Neural cell (in vitro differentiated cells): ENCODE measurements around the gene PPM1H. TPM values are rescaled to one million over a fixed set of nuclear protein-coding genes. Genes with fewer than 3 reads are reported as not detected.

Experiments
- H2AFZ ChIP-seq: fragments of 200-600, 300-800 bp; sonication (generic), shearing (Covaris generic); 2 replicates; pipeline ENCODE4 v1.6.0; 2014; ENCODE audit warnings: low read depth, mild to moderate bottlenecking, antibody characterized with exemption, low read length, moderate library complexity
- H3F3A ChIP-seq: fragments of 200-600 bp; shearing (Covaris generic); 2 replicates; pipeline ENCODE4 v1.6.1; 2016; ENCODE audit warnings: mild to moderate bottlenecking, moderate library complexity, mixed read lengths, antibody characterized with exemption, low read length; ENCODE audit not compliant: insufficient read depth, poor library complexity, severe bottlenecking
- H3K27ac ChIP-seq: fragments of 200-600, 300-800 bp; sonication (generic), shearing (Covaris generic); 2 replicates; pipeline ENCODE4 v1.5.1; 2014; ENCODE audit warnings: mild to moderate bottlenecking, low read length, moderate library complexity
- H3K27me3 ChIP-seq: fragments of 300-800, 200-600 bp; sonication (generic), shearing (Covaris generic); 2 replicates; pipeline ENCODE4 v1.6.0; 2014; ENCODE audit warnings: mild to moderate bottlenecking, low read depth, low read length, moderate library complexity; ENCODE audit not compliant: insufficient read depth
- H3K36me3 ChIP-seq: fragments of 300-800, 200-600 bp; sonication (generic), shearing (Covaris generic); 2 replicates; pipeline ENCODE4 v1.5.1; 2014; ENCODE audit warnings: mild to moderate bottlenecking, antibody characterized with exemption, low read length, moderate library complexity; ENCODE audit not compliant: insufficient read depth
- H3K4me2 ChIP-seq: fragments of 300-800, 200-600 bp; sonication (generic), shearing (Covaris generic); 2 replicates; pipeline ENCODE4 v1.6.0; 2014; ENCODE audit warnings: mild to moderate bottlenecking, low read length
- H3K4me3 ChIP-seq: fragments of 300-800, 200-600 bp; sonication (generic), shearing (Covaris generic); 2 replicates; pipeline ENCODE4 v1.5.1; 2014; ENCODE audit warnings: mild to moderate bottlenecking, low read length, moderate library complexity
- H3K79me2 ChIP-seq: fragments of 200-600 bp; shearing (Covaris generic); replicated peaks from 2 replicates; pipeline ENCODE4 v1.6.0; 2014; ENCODE audit warnings: mild to moderate bottlenecking, low read length, moderate library complexity; ENCODE audit not compliant: insufficient read depth
- H3K9ac ChIP-seq: fragments of 300-800, 200-600 bp; sonication (generic), shearing (Covaris generic); 2 replicates; pipeline ENCODE4 v1.6.1; 2016; ENCODE audit warnings: mild to moderate bottlenecking, low read length, mixed read lengths
- H3K9me2 ChIP-seq: fragments of 200-600 bp; shearing (Covaris generic); 2 replicates; pipeline ENCODE4 v1.6.1; 2016; ENCODE audit warnings: mild to moderate bottlenecking, low read length, mixed read lengths; ENCODE audit not compliant: insufficient read depth
- H3K9me3 ChIP-seq: fragments of 200-600, 300-800 bp; sonication (generic), shearing (Covaris generic); 2 replicates; pipeline ENCODE4 v1.6.1; 2016; ENCODE audit warnings: mild to moderate bottlenecking, mixed run types, low read length, moderate library complexity, mixed read lengths
- H4K20me1 ChIP-seq: fragments of 200-600 bp; shearing (Covaris generic); 2 replicates; pipeline ENCODE4 v1.6.1; 2016; ENCODE audit warnings: mild to moderate bottlenecking, mixed run types; ENCODE audit not compliant: insufficient read depth
- EP300 ChIP-seq: fragments of 450-650 bp; conservative IDR thresholded peaks from 2 replicates; pipeline ENCODE4 v1.6.1; 2014; ENCODE audit warnings: antibody characterized with exemption, mild to moderate bottlenecking, moderate library complexity; ENCODE audit not compliant: poor library complexity, severe bottlenecking
- EZH2 ChIP-seq: fragments of 200-600, 300-800 bp; shearing (Covaris generic), sonication (generic); IDR thresholded peaks from 2 replicates; pipeline ENCODE4 v1.6.1; 2014; ENCODE audit warnings: antibody characterized with exemption, low read length, borderline replicate concordance, mild to moderate bottlenecking; ENCODE audit not compliant: insufficient read depth, poor library complexity, severe bottlenecking
- MXI1 ChIP-seq: fragments of 450-650 bp; conservative IDR thresholded peaks from 2 replicates; pipeline ENCODE4 v1.6.1; 2014; ENCODE audit warnings: antibody characterized with exemption, mild to moderate bottlenecking; ENCODE audit not compliant: poor library complexity, severe bottlenecking
- POLR2AphosphoS5 ChIP-seq: IDR thresholded peaks from 2 replicates; pipeline ENCODE4 v1.6.1; 2012
- RAD21 ChIP-seq: fragments of 450-650 bp; conservative IDR thresholded peaks from 2 replicates; pipeline ENCODE4 v1.6.1; 2014; ENCODE audit warnings: antibody characterized with exemption, mild to moderate bottlenecking, moderate library complexity
- SMC3 ChIP-seq: fragments of 450-650 bp; conservative IDR thresholded peaks from 2 replicates; pipeline ENCODE4 v1.6.1; 2014; ENCODE audit warnings: antibody characterized with exemption, mild to moderate bottlenecking, moderate library complexity; ENCODE audit not compliant: poor library complexity
- TAF1 ChIP-seq: IDR thresholded peaks from 2 replicates; pipeline ENCODE4 v1.6.1; 2012; ENCODE audit warnings: low read depth
- polyA minus RNA-seq: library from RNA; depleted of rRNA, polyadenylated mRNA; stranded (reverse); fragments of >200 nt; gene quantifications from 2 replicates; pipeline ENCODE4 v1.2.3, GENCODE V29; 2014
- polyA plus RNA-seq: library from polyadenylated mRNA; depleted of rRNA; stranded (reverse); fragments of >200 nt; gene quantifications from 2 replicates; pipeline ENCODE4 v1.2.3, GENCODE V29; 2014
- TF ChIP-seq, protein P1 (sequence below): IDR thresholded peaks from 2 replicates; pipeline ENCODE4 v1.6.1; 2012; ENCODE audit warnings: borderline replicate concordance
- TF ChIP-seq, protein P2 (sequence below): fragments of 450-650 bp; IDR thresholded peaks from 2 replicates; pipeline ENCODE4 v1.5.1; 2014; ENCODE audit warnings: antibody characterized with exemption, mild to moderate bottlenecking, moderate library complexity; ENCODE audit not compliant: poor library complexity, severe bottlenecking

PPM1H gene, protein sequence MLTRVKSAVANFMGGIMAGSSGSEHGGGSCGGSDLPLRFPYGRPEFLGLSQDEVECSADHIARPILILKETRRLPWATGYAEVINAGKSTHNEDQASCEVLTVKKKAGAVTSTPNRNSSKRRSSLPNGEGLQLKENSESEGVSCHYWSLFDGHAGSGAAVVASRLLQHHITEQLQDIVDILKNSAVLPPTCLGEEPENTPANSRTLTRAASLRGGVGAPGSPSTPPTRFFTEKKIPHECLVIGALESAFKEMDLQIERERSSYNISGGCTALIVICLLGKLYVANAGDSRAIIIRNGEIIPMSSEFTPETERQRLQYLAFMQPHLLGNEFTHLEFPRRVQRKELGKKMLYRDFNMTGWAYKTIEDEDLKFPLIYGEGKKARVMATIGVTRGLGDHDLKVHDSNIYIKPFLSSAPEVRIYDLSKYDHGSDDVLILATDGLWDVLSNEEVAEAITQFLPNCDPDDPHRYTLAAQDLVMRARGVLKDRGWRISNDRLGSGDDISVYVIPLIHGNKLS
- 3.9 and 7.0 TPM in 2 replicates for polyA plus RNA-seq
- polyA minus RNA-seq = 6.3 and 8.0 TPM in 2 replicates

DNA sequence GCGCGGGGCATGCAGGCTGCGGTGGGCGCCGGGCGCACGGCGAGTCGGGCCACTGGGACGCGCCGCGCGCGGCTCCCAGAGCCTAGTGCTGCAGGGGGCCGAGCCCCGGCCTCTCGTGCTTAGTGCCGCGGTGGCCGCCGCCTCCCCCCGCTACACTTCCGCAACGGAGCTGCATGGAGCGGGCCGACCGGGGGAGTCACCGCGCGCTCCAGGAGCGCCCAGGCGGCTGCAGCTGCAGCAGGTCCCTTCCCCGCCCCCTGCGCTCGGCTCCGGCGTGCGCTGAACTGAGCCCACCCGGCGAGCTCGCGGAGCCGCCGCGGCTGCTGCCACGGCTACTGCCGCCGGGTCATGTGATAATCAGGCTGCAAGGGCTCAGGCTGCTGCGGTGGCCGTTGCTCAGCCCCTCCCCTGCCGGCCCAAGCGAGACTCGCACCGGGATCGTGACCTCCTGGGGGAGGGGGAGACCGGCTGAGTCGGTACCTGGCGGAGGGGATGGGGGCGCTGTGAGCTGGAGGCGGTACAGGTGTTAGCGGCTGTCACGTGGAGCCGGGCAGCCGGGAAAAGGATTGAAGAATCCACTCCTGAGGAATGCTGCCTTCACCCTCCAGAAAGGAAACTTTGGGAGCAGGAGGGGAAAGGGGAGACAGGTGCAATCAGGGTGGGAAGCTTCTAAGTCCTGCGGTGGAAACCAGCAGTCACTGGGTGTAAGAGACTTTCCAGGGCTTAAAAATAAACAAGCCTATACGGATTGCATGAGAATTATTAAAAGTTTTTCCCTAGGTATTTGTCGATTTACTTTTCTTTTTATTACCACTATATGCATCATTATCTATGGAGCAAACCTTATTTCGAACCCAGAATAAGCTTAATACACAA, at the start of gene PPM1H:
Gene PPM1H (minus strand): TSS at position 352 of the 876 bp plus-strand sequence. CDS start 414 bp downstream, outside the sequence.
- H4K20me1 ChIP-seq = no peaks in the 10 kb centered on the region
- TF ChIP-seq SMC3 (peak; percentile 60), RAD21 (peak; percentile 52), POLR2AphosphoS5 (peak; percentile 54), MXI1 (peak; percentile 87), EP300 (peak; percentile 21), EZH2 (no peak), TAF1 (peak; percentile 23)
- TF ChIP-seq, protein P1, sequence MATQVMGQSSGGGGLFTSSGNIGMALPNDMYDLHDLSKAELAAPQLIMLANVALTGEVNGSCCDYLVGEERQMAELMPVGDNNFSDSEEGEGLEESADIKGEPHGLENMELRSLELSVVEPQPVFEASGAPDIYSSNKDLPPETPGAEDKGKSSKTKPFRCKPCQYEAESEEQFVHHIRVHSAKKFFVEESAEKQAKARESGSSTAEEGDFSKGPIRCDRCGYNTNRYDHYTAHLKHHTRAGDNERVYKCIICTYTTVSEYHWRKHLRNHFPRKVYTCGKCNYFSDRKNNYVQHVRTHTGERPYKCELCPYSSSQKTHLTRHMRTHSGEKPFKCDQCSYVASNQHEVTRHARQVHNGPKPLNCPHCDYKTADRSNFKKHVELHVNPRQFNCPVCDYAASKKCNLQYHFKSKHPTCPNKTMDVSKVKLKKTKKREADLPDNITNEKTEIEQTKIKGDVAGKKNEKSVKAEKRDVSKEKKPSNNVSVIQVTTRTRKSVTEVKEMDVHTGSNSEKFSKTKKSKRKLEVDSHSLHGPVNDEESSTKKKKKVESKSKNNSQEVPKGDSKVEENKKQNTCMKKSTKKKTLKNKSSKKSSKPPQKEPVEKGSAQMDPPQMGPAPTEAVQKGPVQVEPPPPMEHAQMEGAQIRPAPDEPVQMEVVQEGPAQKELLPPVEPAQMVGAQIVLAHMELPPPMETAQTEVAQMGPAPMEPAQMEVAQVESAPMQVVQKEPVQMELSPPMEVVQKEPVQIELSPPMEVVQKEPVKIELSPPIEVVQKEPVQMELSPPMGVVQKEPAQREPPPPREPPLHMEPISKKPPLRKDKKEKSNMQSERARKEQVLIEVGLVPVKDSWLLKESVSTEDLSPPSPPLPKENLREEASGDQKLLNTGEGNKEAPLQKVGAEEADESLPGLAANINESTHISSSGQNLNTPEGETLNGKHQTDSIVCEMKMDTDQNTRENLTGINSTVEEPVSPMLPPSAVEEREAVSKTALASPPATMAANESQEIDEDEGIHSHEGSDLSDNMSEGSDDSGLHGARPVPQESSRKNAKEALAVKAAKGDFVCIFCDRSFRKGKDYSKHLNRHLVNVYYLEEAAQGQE = peak; percentile 49
- TF ChIP-seq, protein P2, sequence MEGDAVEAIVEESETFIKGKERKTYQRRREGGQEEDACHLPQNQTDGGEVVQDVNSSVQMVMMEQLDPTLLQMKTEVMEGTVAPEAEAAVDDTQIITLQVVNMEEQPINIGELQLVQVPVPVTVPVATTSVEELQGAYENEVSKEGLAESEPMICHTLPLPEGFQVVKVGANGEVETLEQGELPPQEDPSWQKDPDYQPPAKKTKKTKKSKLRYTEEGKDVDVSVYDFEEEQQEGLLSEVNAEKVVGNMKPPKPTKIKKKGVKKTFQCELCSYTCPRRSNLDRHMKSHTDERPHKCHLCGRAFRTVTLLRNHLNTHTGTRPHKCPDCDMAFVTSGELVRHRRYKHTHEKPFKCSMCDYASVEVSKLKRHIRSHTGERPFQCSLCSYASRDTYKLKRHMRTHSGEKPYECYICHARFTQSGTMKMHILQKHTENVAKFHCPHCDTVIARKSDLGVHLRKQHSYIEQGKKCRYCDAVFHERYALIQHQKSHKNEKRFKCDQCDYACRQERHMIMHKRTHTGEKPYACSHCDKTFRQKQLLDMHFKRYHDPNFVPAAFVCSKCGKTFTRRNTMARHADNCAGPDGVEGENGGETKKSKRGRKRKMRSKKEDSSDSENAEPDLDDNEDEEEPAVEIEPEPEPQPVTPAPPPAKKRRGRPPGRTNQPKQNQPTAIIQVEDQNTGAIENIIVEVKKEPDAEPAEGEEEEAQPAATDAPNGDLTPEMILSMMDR = peak; percentile 88
- no peak within 1 kb of the TSS for H3K27ac ChIP-seq
- peak within 1 kb of the TSS; percentile 94 for H3K4me3 ChIP-seq
- no peaks in the 10 kb centered on the region for H3K36me3 ChIP-seq
- H3K9me3 ChIP-seq = no peaks in the 10 kb centered on the region
- H3K9me2 ChIP-seq = no peaks in the 10 kb centered on the region
- H3F3A ChIP-seq = peaks cover 5% of the 10 kb centered on the region
- H3K79me2 ChIP-seq = no peaks in the 10 kb centered on the region
- peak within 1 kb of the TSS; percentile 71 for H3K4me2 ChIP-seq
- peak within 1 kb of the TSS; percentile 30 for H2AFZ ChIP-seq
- H3K27me3 ChIP-seq = peaks cover 10% of the 10 kb centered on the region
- H3K9ac ChIP-seq = peak within 1 kb of the TSS; percentile 61

DNA sequence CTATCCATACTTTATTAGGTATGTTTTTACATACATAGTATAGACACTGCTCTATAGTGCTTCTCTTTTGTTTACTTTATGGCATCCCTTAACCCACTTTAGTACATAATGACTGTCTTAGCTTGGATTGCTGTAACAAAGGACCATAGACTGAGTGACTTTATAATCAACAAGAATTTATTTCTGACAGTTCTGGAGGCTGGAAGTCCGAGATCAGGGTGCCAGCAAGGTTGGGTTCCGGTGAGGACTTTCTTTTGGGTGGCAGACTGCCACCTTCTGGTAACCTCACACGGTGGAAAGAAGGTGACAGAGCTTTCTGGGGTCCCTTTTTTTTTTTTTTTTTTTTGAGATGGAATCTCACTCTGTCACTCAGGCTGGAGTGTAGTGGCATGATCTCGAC, 48.6 kb upstream of the PPM1H start:
- no peak for TF ChIP-seq EP300
- no peak for TF ChIP-seq POLR2AphosphoS5
- no peak for TF ChIP-seq TAF1
- no peak for TF ChIP-seq RAD21
- no peak for TF ChIP-seq EZH2
- TF ChIP-seq, protein P2 = no peak
- TF ChIP-seq, protein P1 = no peak
- no peak for TF ChIP-seq MXI1
- TF ChIP-seq SMC3 = no peak
- H3K9me2 ChIP-seq = no peaks in the 10 kb centered on the region
- H3F3A ChIP-seq = no peaks in the 10 kb centered on the region
- H3K27ac ChIP-seq = no peak overlapping the region
- no peak overlapping the region for H3K9ac ChIP-seq
- H2AFZ ChIP-seq = no peak overlapping the region
- no peaks in the 10 kb centered on the region for H4K20me1 ChIP-seq
- no peak overlapping the region for H3K4me2 ChIP-seq
- H3K79me2 ChIP-seq = no peaks in the 10 kb centered on the region
- H3K4me3 ChIP-seq = no peak overlapping the region
- H3K36me3 ChIP-seq = no peaks in the 10 kb centered on the region
- no peaks in the 10 kb centered on the region for H3K27me3 ChIP-seq
- no peaks in the 10 kb centered on the region for H3K9me3 ChIP-seq
